Measurements from ENCODE around the gene SAMD8.
"Not testable (repeated sequence)": the region's sequence is repeated elsewhere in the genome, so short reads cannot be mapped to it uniquely, and the experiment has no call there.

The SAMD8 gene

DNA sequence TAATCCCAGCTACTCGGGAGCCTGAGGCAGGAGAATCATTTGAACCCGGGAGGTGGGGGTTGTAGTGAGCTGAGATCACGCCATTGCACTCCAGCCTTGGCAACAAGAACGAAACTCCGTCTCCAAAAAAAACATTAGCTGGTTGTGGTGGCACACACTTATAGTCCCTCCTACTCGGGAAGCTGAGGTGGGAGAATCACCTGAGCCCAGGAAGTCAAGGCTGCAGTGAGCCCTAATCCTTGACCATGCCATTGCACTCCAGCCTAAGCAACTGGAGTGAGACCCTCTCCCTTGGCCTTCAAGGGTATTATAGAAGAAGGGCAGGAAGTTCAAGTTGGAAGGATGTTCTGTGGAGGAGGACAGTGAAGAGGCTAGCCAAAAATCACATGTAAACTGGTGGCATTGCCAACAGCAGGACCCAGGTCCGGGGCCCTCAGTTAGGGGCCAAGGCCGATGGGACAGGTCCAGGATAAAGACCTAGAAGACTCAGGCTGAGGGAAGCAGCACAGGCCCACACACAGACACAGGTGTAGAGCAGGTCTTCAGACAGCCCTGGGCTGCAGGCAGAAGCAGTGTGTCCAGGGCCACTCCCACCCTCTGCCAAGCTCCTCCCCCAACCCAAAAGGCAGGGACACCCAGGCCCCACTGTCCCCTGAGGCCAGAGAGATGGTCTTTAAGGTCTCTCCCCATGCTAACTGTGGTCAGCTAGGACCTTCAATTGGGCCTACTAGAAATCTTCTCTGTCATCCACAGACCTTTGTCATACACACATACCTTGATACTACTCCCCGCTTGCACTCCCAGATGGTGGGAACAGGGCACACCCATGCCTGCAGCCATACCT is 8.4 kb upstream of the SAMD8 start:
- no peak overlapping the region for H3K4me3 Mint-ChIP-seq
- H3K27me3 Mint-ChIP-seq (ENCODE audit: low read depth, poor library complexity), result peaks cover 4% of the 10 kb centered on the region
- no peak for DNase-seq
- no peaks in the 10 kb centered on the region for H3K36me3 Mint-ChIP-seq (ENCODE audit: low read depth)
- H3K27ac Mint-ChIP-seq, result no peak overlapping the region
- no peaks in the 10 kb centered on the region for H3K9me3 Mint-ChIP-seq
- peaks cover 33% of the 10 kb centered on the region for H3K4me1 Mint-ChIP-seq
- TF ChIP-seq, protein P1, sequence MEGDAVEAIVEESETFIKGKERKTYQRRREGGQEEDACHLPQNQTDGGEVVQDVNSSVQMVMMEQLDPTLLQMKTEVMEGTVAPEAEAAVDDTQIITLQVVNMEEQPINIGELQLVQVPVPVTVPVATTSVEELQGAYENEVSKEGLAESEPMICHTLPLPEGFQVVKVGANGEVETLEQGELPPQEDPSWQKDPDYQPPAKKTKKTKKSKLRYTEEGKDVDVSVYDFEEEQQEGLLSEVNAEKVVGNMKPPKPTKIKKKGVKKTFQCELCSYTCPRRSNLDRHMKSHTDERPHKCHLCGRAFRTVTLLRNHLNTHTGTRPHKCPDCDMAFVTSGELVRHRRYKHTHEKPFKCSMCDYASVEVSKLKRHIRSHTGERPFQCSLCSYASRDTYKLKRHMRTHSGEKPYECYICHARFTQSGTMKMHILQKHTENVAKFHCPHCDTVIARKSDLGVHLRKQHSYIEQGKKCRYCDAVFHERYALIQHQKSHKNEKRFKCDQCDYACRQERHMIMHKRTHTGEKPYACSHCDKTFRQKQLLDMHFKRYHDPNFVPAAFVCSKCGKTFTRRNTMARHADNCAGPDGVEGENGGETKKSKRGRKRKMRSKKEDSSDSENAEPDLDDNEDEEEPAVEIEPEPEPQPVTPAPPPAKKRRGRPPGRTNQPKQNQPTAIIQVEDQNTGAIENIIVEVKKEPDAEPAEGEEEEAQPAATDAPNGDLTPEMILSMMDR (IDR thresholded peaks at IDR 0.05), result no peak

DNA sequence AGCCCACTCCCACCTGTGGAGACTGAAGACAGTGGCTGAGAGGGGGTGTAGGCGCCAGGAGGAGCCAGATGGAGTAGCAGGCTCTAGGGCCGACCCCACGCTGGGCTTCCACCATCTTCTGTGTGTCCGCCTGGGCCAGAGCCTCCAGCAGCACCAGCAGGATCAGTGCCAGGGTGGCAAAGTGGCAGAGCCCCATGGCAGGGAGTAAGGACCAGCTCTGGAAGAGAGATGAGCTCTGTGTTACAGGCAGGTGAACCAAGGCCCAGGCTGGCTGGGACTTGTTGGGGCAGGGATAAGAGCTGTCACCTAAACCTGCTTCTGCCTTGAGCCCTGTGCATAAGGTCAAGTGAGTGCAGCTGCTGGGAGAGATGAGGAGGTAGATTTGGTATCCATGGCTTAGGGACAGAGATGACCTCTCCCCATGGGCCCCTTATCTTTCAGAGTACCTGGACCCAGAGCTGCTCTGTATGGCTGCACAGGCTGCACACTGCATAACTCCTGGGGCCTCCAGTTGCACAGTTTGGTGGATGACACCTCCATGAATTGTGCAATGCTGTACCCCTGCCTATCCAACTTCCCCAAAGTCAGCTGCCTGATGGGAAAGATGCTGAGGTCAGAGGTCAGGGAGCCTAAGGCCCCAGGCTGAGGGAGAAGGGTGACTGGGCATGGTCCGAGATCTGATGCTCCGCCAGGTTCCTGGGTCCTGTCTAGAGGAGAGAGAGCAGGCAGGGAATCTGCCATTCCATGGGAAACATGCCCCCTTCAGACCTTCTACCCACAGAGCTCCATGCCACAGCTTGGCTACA is 7.4 kb upstream of the SAMD8 start:
- Mint-ChIP-seq H3K27me3 (ENCODE audit: low read depth, poor library complexity) (peaks cover 4% of the 10 kb centered on the region), H3K4me3 (no peak overlapping the region)
- no peak for DNase-seq

DNA sequence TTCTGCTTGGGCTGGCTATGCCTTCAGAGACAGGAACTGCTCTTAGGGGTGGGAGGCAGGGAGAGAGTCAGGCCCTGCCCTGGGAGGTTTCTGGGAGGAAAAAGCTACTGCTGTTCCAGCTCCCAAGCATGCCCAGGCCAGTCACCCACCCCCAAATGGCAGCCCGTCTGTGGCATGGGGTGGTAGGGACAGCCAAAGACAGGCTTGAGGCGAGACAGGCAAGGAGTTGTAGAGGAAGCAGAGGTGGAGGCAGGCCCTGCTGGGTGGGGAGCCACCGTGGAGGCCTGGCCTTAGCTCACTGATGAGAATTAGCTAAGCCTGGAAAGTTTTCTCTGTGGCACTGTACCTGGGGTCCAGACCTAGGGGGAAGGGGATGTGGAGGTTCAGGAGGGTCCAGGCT is 6.6 kb upstream of the SAMD8 start:
- Mint-ChIP-seq H3K4me3 (no peak overlapping the region), H3K27ac (no peak overlapping the region), H3K9me3 (no peaks in the 10 kb centered on the region), H3K4me1 (peaks cover 44% of the 10 kb centered on the region), H3K27me3 (ENCODE audit: low read depth, poor library complexity) (peaks cover under 1% of the 10 kb centered on the region), H3K36me3 (ENCODE audit: low read depth) (no peaks in the 10 kb centered on the region)
- TF ChIP-seq, protein P1 (IDR thresholded peaks at IDR 0.05), result no peak
- DNase-seq, result no peak

More for the DNA sequence above, 7.4 kb upstream of the SAMD8 start:
- H3K27ac Mint-ChIP-seq, result no peak overlapping the region
- H3K4me1 Mint-ChIP-seq, result peaks cover 42% of the 10 kb centered on the region
- no peaks in the 10 kb centered on the region for H3K9me3 Mint-ChIP-seq
- no peaks in the 10 kb centered on the region for H3K36me3 Mint-ChIP-seq (ENCODE audit: low read depth)
- TF ChIP-seq, protein P1 (IDR thresholded peaks at IDR 0.05), result no peak

DNA sequence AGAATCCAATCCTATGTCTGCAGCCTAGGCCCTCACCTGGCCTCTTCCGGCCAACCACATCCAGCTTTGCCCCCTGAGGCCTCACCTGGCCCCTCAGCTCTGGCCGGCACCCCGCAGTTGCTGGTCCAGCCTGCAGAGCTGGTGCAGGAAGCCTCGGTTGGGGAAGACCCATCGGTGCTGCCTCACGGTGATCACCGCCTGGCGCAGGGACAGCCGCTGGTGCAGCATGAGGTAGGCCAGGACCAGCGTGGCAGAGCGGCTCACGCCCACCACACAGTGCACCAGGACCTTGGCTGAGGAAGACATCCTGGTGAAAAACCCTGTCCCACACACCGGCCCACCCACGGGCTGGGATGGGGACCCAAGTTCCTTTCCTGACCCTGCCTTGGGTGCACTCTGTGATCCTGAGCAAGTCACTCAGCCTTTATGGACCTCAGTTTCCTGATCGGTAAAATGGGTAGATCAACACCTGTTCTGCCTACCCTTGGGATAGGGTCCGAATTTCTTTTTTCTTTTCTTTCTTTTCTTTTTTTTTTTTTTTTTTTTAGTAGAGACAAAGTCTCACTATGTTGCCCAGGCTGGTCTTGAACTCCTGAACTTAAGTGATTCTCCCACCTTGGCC is 5.8 kb upstream of the SAMD8 start:
- no peak for DNase-seq
- Mint-ChIP-seq H3K36me3 (ENCODE audit: low read depth) (no peaks in the 10 kb centered on the region), H3K4me3 (no peak overlapping the region), H3K9me3 (no peaks in the 10 kb centered on the region), H3K4me1 (peaks cover 38% of the 10 kb centered on the region), H3K27me3 (ENCODE audit: low read depth, poor library complexity) (peaks cover 4% of the 10 kb centered on the region), H3K27ac (no peak overlapping the region)
- TF ChIP-seq, protein P1 (IDR thresholded peaks at IDR 0.05), result no peak

DNA sequence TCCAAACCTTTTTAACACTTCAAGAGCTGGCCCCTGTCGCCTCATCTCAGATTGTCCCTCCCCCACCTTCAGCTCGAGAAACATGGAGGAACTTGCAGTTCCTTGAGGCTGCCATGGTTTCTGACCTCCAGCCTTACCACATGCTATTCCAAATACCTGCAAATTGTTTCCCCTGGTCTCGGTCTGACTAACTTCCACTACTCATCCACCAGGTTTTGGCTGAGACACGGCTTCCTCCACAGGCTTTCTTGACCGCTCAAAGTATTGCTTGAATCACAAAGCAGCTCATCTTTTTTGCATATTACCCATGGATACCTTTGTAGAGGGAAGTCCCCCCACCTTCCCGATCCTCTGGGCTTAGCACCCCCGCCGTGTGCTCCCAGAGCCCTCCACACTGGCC is 5.2 kb upstream of the SAMD8 start:
- H3K27me3 Mint-ChIP-seq (ENCODE audit: low read depth, poor library complexity), result peaks cover 4% of the 10 kb centered on the region
- DNase-seq, result no peak
- peaks cover 32% of the 10 kb centered on the region for H3K4me1 Mint-ChIP-seq
- no peaks in the 10 kb centered on the region for H3K9me3 Mint-ChIP-seq
- TF ChIP-seq, protein P1 (IDR thresholded peaks at IDR 0.05), result no peak
- no peak overlapping the region for H3K27ac Mint-ChIP-seq
- no peak overlapping the region for H3K4me3 Mint-ChIP-seq
- H3K36me3 Mint-ChIP-seq (ENCODE audit: low read depth), result no peaks in the 10 kb centered on the region

DNA sequence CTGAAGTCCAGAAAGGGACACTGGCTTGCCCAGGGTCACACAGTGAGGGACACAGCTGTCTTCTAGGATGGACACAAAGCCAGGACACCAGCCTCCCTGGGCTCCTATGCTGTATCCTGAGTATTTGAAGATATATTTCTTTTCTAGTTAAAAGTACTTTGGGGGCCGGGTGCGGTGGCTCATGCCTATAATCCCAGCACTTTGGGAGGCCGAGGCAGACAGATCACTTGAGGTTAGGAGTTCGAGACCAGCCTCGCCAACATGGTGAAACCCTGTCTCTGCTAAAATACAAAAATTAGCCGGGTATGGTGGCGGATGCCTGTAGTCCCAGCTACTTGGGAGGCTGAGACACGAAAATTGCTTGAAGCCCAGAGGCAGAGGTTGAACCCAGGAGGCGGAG is 4.6 kb upstream of the SAMD8 start:
- H3K36me3 Mint-ChIP-seq (ENCODE audit: low read depth); H3K4me3 Mint-ChIP-seq; DNase-seq; H3K27ac Mint-ChIP-seq; H3K27me3 Mint-ChIP-seq (ENCODE audit: low read depth, poor library complexity); H3K9me3 Mint-ChIP-seq: not testable (repeated sequence)
- peaks cover 33% of the 10 kb centered on the region for H3K4me1 Mint-ChIP-seq
